ENCODE results near the gene APMAP.

GRCh38 chr20:24966317-24967012, 26.1 kb downstream of the APMAP start:
- TF ChIP-seq EP300 (IDR thresholded peaks at IDR 0.05; ENCODE audit: borderline replicate concordance) = no peak
- TF ChIP-seq RAD21 (IDR thresholded peaks at IDR 0.05; ENCODE audit: low read depth) = no peak
- TF ChIP-seq REST (IDR thresholded peaks at IDR 0.05; ENCODE audit: low read depth) = no peak
- TF ChIP-seq TEAD4 (IDR thresholded peaks at IDR 0.05) = no peak
- no peak for TF ChIP-seq NFIC (IDR thresholded peaks at IDR 0.05)
- TF ChIP-seq YY1 (IDR thresholded peaks at IDR 0.05; ENCODE audit: low read depth) = no peak

Data from Ishikawa (cell line).